Psoas muscle (tissue), 8 donors: ENCODE results near the gene RBM14. TPM values are rescaled to one million over a fixed set of nuclear protein-coding genes. Genes with fewer than 3 reads are reported as not detected.
A peak's percentile ranks its signal among the peaks of the same experiment; 100 is the strongest.

Source experiments
- ATAC-seq, 4 donors: fragments of 200-7000 bp; cut with Tn5 transposase; one replicate each; pipeline ENCODE4 v1.9.1; 2020; ENCODE audit warnings: moderate library complexity in 3 of 4, mild to moderate bottlenecking in 2 of 4
- DNase-seq, 2 donors: peaks; one replicate each; pipeline ENCODE4 v3.0.0-alpha.2; 2020
- H3K27ac ChIP-seq: fragments of 200-600 bp; one replicate; pipeline ENCODE4 v1.8.0; 2022
- H3K27me3 ChIP-seq, 3 donors: fragments of 200-600 bp in 1 of 3; one replicate each; pipeline versions ENCODE4 v1.6.1 to v1.8.0; 2013 to 2022; ENCODE audit warnings: low read length in 2 of 3, mild to moderate bottlenecking in 2 of 3, moderate library complexity in 1 of 3; ENCODE audit not compliant: insufficient read depth in 3 of 3
- H3K36me3 ChIP-seq, 2 donors: fragments of 200-600 bp in 1 of 2; one replicate each; pipeline versions ENCODE4 v1.6.1 to v1.8.0; 2013 to 2022; ENCODE audit warnings: low read depth in 1 of 2, mild to moderate bottlenecking in 1 of 2, moderate library complexity in 1 of 2; ENCODE audit not compliant: insufficient read depth in 1 of 2
- H3K4me1 ChIP-seq: fragments of 200-600 bp; one replicate; pipeline ENCODE4 v1.8.0; 2022
- H3K4me3 ChIP-seq: fragments of 200-600 bp; one replicate; pipeline ENCODE4 v1.8.0; 2022; ENCODE audit warnings: mild to moderate bottlenecking
- H3K9me3 ChIP-seq: fragments of 200-600 bp; one replicate; pipeline ENCODE4 v1.8.0; 2022
- WGBS, 3 donors: extraction: QIAGEN DNeasy Blood & Tissue Kit; methylation state at CpG; one replicate each; pipeline versions ENCODE4 v1.1.6 to v1.1.7; 2013; 5-methylcytosine and 5-hydroxymethylcytosine counted together
- intact Hi-C, 2 donors: fragments of 100-400 bp; cut with DNase I; formaldehyde crosslinking; loops; one replicate each; pipeline versions ENCODE4 v1.11.0 to v1.14.2; 2022
- polyA plus RNA-seq, 3 donors: library from polyadenylated mRNA; stranded (reverse); fragments of 200-250 nt; gene quantifications; one replicate each; pipeline ENCODE4 v1.2.3, GENCODE V29; 2013
- total RNA-seq, 4 donors: library from RNA; stranded (reverse); fragmentation: NEBNext Ultra II Directional in 2 of 4; extraction: Animal tissue kit (Norgen Biotek cat#: 25700) in 2 of 4; gene quantifications; one replicate each; pipeline versions ENCODE4 v1.2.1 to v1.2.4, GENCODE V29; 2021 to 2023
- TF ChIP-seq, protein P1 (sequence below): fragments of 200-600 bp; IDR thresholded peaks from one replicate; pipeline ENCODE4 v1.8.0; 2022; ENCODE audit warnings: antibody characterized with exemption
- donor health status: healthy with polysubstance abuse.
- donor health status: DM: no; HTN: no; CAD: no; lungs with moderate emphysema.
- donor health status: Bipolar disorder and iron deficiency.
- donor health status: healthy.
- donor health status: DM: yes; HTN: yes; CAD: no.
- donor health status: DM: no; HTN: no; CAD: no.
- donor health status: DM: no; HTN: no; CAD: no.
- donor health status: DM: yes; HTN: yes; CAD: no.

RBM14 gene
- total and polyA plus RNA-seq, 7 donors = 15.0 to 39.3 (median 22.6) TPM

DNA sequence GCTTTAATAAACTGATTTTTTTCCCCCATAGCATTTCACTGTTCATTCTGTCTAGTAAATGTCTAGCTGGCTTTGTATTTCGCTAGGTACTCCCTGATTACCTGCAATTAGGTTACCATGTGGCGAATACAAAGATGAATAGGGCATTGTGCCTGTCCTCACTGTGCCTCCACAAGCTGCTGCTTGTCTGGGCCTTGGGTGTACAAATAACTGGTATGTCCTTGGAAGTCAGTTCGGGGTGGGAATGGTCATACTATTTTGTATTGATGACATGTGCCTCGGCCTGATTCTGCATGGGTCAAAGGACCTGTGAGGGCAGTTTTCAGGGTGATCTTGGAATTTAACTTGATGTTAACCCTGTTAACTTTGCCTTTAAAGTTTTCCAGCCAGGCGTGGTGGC is 33.5 kb downstream of the RBM14 start:
- Histone ChIP-seq H3K4me1 (peaks cover 19% of the 10 kb centered on the region), H3K9me3 (no peaks in the 10 kb centered on the region), H3K4me3 (no peak overlapping the region), H3K36me3 (peaks cover 11 to 67% of the 10 kb centered on the region in 2 donors), H3K27ac (no peak overlapping the region), H3K27me3 (no peaks in the 10 kb centered on the region)
- WGBS, 3 donors = 93 to 97% (median 95%) methylated on average over 5 of the region's 5 CpGs
- intact Hi-C loops = no loop called here
- ATAC-seq (no peak), DNase-seq (no peak)
- TF ChIP-seq, protein P1, sequence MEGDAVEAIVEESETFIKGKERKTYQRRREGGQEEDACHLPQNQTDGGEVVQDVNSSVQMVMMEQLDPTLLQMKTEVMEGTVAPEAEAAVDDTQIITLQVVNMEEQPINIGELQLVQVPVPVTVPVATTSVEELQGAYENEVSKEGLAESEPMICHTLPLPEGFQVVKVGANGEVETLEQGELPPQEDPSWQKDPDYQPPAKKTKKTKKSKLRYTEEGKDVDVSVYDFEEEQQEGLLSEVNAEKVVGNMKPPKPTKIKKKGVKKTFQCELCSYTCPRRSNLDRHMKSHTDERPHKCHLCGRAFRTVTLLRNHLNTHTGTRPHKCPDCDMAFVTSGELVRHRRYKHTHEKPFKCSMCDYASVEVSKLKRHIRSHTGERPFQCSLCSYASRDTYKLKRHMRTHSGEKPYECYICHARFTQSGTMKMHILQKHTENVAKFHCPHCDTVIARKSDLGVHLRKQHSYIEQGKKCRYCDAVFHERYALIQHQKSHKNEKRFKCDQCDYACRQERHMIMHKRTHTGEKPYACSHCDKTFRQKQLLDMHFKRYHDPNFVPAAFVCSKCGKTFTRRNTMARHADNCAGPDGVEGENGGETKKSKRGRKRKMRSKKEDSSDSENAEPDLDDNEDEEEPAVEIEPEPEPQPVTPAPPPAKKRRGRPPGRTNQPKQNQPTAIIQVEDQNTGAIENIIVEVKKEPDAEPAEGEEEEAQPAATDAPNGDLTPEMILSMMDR = no peak

DNA sequence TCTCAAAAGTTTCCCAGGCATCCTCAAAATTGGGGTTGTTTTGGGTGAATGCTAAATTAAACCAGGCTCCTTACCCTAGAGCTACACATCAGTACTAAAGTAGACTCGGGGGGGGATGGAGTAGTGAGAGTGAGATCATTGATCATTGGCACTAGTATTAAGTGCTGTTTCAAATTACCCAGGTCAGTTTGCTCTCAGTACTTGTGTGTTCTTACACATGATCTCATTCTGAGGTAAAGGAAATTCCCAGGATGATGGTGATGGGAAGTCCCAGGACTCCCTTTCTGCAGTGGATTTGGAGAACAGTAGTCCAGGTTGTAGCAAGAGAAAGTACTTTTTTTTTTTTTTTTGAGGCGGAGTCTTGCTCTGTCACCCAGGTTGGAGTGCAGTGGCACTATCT is 34.6 kb downstream of the RBM14 start:
- no peak for ATAC-seq
- DNase-seq = no peak
- Histone ChIP-seq H3K36me3 (peaks cover 8 to 56% of the 10 kb centered on the region in 2 donors), H3K27ac (no peak overlapping the region), H3K4me1 (peaks cover 8% of the 10 kb centered on the region), H3K9me3 (no peaks in the 10 kb centered on the region), H3K27me3 (no peaks in the 10 kb centered on the region), H3K4me3 (no peak overlapping the region)
- TF ChIP-seq, protein P1 = no peak
- intact Hi-C loops = no loop called here
- WGBS, 3 donors = 85 to 94% (median 87%) methylated on average over 2 of the region's 2 CpGs

DNA sequence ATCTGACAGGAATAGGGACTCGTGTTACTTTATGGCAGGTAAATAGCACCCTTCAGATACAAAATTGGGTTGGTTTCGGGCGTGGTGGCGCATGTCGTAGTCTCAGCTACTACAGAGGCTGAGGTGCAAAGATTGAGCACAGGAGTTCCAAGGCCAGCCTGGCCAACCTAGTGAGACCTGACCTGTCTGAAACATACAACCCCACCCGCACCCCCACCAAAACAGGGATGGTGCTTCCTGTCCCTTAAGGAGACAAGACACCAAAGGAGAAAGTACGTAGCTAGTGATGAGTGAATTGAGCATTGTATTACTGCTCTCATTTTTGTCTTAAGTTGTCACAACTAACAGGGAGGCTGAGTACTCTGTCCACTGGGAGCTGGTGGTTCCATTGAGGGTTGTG is 36.2 kb downstream of the RBM14 start:
- DNase-seq (no peak), ATAC-seq (peak in 1 of 4 donors; percentile 17)
- H3K4me1 ChIP-seq = no peaks in the 10 kb centered on the region
- TF ChIP-seq, protein P1 = no peak
- no peaks in the 10 kb centered on the region for H3K27me3 ChIP-seq
- H3K27ac ChIP-seq = no peak overlapping the region
- no peaks in the 10 kb centered on the region for H3K9me3 ChIP-seq
- intact Hi-C loops = no loop called here
- peaks cover 0 to 46% of the 10 kb centered on the region in 2 donors for H3K36me3 ChIP-seq
- no peak overlapping the region for H3K4me3 ChIP-seq
- 90 to 92% (median 91%) methylated on average over 7 of the region's 7 CpGs for WGBS, 3 donors

DNA sequence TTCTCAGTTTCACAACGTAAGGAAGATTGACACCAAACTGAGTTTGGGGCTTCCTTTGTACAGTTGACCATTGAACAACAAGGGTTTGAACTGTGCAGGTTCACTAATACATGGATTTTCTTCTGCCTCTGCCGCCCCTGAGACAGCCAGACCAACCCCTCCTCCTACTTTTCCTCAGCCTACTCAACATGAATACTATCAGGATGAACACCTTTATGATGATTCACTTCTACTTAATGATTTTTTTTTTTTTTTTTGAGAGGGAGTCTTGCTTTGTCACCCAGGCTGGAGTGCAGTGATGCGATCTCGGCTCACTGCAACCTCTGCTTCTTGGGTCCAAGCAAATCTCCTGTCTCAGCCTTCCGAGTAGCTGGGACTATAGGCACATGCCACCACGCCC is 36.7 kb downstream of the RBM14 start:
- no peaks in the 10 kb centered on the region for H3K27me3 ChIP-seq
- 90 to 95% (median 92%) methylated on average over 6 of the region's 6 CpGs for WGBS, 3 donors
- H3K27ac ChIP-seq = no peak overlapping the region
- no peak for DNase-seq
- H3K36me3 ChIP-seq = peaks cover 0 to 46% of the 10 kb centered on the region in 2 donors
- H3K4me3 ChIP-seq = no peak overlapping the region
- no peaks in the 10 kb centered on the region for H3K4me1 ChIP-seq
- intact Hi-C loops = no loop called here
- no peak for ATAC-seq
- TF ChIP-seq, protein P1 = no peak
- H3K9me3 ChIP-seq = no peaks in the 10 kb centered on the region

DNA sequence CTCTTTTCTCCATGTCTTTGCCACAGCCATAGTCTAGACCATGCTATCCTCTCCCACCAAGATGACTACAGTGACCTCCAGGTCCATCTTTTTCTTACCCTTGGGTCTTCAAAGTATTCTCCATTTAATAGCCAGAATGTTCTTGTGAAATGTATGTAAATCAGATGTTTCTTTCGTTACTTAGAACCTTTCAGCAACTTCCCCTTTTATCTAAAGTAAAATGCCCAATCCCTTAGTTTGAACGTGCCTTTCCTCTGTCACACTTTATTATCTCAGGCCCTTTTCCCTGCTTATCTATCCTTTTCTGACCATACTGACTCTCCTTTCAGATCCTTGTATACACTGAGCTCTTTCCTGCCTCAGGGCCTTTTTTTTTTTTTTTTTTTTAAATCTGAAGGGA is 43.3 kb downstream of the RBM14 start:
- intact Hi-C loops = no loop called here
- Histone ChIP-seq H3K4me3 (no peak overlapping the region), H3K27ac (no peak overlapping the region), H3K4me1 (no peaks in the 10 kb centered on the region), H3K27me3 (no peaks in the 10 kb centered on the region), H3K36me3 (peaks cover 0 to 58% of the 10 kb centered on the region in 2 donors), H3K9me3 (no peaks in the 10 kb centered on the region)
- DNase-seq (no peak), ATAC-seq (no peak)
- WGBS, 3 donors = 58 to 71% (median 62%) methylated on average over 2 of the region's 2 CpGs
- TF ChIP-seq, protein P1 = no peak
